ENCODE data around the gene KCNK1.
"Not testable (repeated sequence)": the region's sequence is repeated elsewhere in the genome, so short reads cannot be mapped to it uniquely, and the experiment has no call there.

The KCNK1 gene

GRCh38 chr1:233670363-233670762 lies 56.5 kb downstream of the KCNK1 start:
- FAIRE-seq: not testable (repeated sequence)

GRCh38 chr1:233671286-233671685 lies 57.4 kb downstream of the KCNK1 start:
- FAIRE-seq: no peak

GRCh38 chr1:233672732-233673131 lies 58.8 kb downstream of the KCNK1 start:
- no peak for FAIRE-seq

DNA sequence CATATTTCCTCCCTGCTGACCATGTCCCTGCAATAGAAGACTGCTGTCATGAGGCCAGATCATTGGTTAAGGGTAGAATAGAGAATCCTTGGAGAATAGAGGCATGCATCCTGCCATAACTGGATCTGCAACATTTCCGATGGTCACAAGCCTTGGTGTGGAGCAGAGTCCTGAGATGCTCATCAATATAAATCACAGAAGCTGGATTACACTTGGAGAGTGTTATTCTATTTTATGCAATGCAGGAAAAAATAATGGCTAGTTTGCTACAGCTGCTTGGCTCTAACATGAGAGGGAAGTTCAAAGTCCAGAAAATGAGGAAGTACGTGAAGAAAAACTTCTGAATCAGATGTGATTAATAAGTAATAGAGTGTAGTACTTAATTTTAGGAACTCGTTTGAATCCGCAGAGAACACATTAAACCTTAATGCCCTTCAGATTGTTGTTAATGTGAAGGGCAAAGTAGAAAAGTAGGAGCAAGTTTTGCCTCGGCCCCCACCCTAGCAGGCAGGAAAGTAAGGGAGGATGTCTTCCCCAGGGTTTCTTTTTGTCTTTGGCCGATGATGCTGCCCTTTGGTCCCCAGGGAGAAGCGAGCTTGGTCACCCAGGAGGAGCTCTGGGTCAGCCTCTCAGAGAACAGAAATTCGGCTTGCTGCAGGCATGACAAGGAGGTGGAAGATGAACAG lies 59.5 kb downstream of the KCNK1 start:
- peak; percentile 92 for FAIRE-seq

- FAIRE-seq: no peak
These were observed 60.1 kb downstream of the KCNK1 start for GRCh38 chr1:233673947-233674431.

DNA sequence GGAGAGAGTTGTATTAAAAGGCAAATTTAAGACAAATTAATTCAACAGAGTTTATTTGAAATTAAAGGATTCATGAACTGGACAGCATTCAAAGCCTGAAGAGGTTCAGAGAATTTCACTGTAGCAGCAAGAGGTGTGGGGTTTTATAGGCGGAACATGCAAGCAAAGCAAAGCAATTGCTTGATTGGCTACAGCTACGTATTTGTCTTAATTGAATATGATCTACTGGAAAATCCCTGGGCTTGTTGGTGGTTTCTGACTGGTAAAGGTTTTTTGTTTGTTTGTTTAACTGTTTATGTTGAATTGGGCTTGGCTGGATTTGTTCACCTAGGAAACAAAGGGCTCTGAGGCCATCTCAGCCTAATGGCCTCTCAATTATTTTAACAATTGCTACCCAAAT lies 61.5 kb downstream of the KCNK1 start:
- no peak for FAIRE-seq

DNA sequence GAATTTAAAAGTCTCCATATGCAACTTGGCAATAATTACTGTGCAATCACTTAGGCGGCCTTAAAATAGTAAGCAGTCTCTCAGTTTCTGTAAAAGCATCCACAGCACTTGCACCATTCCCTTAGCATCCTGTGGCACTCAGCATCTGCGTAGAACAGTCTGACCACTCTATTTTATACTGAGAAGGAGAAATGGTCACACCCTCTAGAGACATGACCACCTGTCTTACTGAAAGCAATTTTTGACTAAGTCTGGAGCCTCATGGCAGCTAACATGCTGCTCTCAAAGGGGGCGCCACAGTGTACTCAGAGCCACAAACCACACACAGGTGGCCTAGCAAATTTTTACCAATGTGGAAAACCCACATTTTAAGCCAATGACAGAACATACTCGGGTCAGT lies 62.0 kb downstream of the KCNK1 start:
- no peak for FAIRE-seq

- FAIRE-seq: no peak
These were observed 63.9 kb downstream of the KCNK1 start for GRCh38 chr1:233677690-233678354.

- FAIRE-seq: no peak
These were observed 65.1 kb downstream of the KCNK1 start for GRCh38 chr1:233679030-233679429.

DNA sequence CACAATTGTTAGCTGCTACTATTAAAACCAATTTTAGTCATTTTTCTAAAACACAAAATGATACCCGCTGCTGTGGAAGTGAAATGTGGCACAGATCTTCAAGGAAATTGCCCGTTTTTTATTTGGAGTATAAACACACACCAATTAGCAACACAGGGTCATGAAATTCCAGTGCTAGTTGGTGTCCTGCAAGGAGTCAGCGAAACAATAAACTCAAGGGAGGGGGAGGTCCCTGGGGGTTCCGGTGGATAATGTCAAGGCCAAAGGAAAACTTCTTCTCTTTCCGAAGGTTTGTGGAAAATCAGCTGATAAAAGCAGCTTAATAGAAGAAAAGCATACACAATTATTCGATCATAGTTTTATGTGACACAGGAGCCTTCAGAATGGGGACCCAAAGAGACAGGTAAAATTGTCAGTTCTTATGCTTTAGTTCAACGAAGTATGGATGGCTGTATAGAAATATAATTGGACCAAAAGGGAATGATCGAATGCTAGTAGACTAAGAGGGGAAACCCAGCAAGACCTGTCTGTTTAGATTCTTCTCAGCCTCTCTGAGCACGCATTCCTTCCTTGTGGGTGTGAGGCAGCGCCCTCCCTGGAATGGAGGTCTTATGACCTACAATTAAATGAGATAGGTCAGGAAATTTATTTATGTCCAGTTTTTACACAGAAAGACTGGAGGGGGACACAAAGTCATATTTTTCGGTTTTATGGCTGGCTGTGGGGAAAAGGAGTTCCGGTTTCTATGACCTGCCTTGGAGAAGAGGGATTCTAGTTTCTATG lies 65.9 kb downstream of the KCNK1 start:
- no peak for FAIRE-seq

DNA sequence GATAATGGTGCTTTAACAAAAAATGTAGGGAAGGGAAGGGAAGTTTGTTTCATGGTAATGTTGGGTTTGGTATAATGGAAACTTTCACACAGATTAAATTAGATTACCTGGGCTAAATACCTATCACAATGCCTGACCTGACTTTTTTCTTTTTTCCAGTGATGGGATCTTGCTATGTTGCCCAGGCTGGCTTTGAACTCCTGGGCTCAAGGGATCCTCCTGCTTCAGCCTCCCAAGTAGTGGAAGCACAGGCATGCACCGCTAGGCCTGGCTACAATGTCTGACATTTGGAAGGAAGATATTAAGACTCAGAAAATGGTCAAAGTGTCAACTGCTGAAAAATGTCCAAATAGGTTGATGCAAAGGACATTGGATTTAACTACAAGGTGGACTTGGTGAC lies 67.4 kb downstream of the KCNK1 start:
- FAIRE-seq: no peak

GRCh38 chr1:233686653-233687052 lies 72.7 kb downstream of the KCNK1 start:
- not testable (repeated sequence) for FAIRE-seq

GRCh38 chr1:233689017-233689747 lies 75.3 kb downstream of the KCNK1 start:
- no peak for FAIRE-seq

DNA sequence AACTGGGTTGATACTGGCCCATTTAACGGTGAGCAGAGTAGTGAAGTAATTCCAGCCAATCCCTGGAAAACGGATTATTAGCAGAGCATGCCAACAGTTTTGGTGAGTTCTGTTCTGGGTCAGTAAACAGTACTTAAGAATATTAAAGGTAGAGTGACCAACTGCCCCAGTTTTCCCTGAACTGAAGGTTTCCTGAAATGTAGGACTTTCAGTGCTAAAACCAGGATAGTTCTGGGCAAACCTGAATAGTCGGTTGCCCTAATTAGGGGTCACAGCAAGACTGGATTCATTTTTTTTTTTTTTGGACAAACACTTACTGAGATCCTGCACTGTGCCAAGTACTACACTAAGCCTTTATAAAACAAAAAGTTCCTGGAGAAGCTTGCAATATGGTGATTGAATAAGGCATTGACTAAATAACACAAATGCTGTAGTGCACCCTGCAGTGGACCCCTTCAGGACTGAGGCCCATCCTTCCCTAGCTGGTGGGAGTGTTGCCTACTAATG lies 75.9 kb downstream of the KCNK1 start:
- no peak for FAIRE-seq

DNA sequence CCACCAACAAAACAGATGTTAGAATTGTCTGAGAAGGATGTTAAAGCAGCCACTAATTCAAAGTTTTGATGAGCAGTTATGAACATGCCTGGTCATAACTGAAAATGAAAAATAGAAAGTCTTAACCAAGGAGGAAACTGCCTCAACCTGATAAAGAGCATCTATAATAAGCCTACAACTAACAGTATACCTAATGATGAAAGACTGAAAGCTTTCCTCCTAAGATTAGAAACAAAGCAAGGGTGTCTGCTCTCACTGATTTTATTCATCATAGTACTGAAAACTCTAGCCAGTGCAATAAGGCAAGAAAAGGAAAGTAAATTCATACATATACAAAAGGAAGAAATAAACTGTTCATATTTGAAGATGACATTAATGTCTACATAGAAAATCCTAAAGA lies 82.0 kb downstream of the KCNK1 start:
- no peak for FAIRE-seq

DNA sequence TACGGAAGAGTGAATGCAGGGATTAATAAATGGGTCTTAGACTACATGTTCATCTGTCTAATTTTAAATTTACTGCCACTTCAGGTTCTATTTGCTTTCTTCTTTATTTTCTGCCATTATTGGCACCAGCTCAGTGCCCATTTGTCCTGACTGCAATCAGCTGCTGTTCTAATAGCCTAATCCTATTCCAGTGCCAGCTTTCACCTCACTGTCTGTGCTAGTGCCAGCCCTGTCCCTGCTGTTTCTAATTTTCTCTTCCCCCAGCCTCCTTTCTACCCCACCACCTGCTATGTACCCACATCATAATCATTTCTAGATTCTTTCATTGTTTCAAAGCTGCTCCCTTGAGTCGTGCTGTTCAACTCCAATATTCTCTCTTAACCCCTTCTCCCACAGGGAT lies 86.4 kb downstream of the KCNK1 start:
- FAIRE-seq: no peak

DNA sequence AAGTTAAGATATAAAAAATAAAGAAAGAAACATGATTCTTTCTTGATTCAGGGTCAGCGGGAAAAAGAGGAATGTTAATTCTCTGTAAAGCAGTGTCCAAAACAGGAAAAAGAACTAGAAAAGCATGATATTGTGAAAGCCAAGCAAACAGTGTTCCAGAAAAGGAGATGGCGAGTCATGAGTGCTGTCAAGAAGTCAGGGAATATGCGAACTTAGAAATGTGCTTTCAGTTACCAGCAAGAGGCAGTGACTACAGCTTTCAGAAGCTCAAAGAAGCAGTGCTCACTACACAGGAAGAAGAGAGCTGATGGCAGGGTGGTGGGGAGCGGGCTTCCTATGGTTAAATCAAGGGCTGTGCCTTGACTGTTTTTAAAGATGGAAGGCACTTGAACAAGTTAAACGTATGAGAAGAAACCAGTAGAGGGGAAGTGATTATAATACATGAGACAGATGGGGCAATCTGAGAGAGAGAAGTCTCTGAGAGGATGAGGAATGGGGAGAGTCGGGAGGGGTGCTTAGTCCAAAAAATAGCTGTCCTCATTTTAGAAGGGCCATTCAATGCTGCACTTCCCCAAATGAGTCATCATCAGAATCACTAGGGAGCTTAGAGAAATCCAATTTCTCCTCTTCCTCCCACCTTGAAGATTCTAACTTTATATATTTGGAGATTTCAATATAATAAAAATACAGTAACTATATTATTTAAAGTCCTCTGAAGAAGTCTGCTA lies 90.4 kb downstream of the KCNK1 start:
- no peak for FAIRE-seq

- peak; percentile 24 for FAIRE-seq
These were observed 91.2 kb downstream of the KCNK1 start for GRCh38 chr1:233704898-233705723.

GRCh38 chr1:233707153-233707879 lies 93.4 kb downstream of the KCNK1 start:
- peak; percentile 76 for FAIRE-seq

Data from islet of Langerhans (tissue), 1 donor.